Activated gamma-delta T cell treated with Interleukin-2 at 50 U/mL for 16 hours (primary cell): ENCODE data around the gene NOLC1.
A peak's percentile ranks its signal among the peaks of the same experiment; 100 is the strongest.

Experiments used
- DNase-seq: peaks from one replicate; pipeline ENCODE4 v3.0.0-alpha.2; 2020

Gene NOLC1

DNA sequence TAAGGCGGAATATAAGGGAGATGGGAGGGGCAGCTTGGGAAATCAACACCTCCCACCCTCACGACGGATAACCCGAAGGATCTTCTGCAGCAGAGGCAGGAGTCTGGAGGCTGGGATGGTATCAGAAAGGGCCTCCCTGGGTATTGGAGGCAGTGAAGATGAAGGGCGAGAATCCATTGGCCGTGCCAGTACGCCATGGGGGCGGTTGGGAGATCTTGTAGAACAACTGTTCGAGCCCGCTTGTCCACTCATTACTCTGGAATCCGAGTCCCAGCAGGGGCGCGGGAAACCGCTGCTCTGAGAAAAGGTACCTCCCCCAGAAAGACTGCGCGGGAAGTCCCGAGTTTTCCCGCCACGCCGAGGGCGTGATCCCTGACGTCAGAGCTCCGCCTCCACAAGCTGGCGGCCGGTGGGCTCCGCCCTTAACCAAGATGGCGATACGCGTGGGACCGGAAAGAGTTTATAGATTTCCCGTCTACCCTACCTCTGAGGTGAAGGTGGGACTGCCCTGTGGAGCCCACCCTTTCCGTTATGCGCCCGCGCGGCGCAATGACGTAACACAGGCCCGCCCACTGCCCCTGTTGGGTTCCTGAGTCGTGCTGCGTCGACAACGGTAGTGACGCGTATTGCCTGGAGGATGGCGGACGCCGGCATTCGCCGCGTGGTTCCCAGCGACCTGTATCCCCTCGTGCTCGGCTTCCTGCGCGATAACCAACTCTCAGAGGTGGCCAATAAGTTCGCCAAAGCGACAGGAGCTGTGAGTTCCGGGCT, at the start of gene NOLC1:
TSS of gene NOLC1 (plus strand) at position 616 of the 771 bp plus-strand sequence. CDS start at position 638, 22 bp downstream.
- peak; percentile 99 for DNase-seq

DNA sequence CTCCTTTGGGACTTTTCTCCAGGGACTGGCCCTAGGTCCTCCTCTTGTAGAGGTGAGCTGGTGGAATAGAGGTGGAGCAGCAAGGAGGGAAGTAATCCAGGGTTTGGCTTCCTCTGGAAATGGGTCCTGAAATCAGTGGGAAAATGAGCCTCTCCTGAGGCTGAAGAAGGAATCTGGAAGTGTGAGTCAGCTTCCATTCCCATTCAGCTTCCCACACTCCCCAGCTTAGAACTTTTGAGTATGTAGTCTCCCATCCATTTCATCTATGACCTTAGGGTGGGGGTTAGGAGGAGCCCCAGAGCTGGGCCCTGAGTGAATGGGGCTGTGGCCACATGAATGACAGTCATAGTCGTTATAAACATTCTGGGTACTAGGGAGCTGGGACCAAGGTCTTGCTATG, 49.8 kb upstream of the NOLC1 start:
- DNase-seq = no peak

DNA sequence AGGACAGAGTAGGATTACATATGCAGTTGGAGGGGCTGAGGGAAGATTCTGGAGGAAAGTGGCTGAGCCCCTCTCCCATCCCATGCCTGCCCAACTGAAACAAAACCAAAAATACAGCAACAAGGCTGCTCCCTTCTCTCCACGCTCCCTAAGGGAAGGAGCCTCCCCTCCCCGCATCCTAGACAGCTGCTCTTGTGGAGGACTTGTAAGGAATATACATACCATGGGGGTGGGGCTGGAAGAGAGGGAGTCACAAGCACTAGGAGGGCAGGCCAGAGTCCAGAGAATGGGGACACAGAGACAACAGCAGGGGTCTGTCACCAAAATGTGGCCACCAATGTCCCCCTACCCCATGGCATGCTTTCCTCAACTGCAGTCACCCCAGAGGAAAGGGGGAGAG, 45.2 kb upstream of the NOLC1 start:
- DNase-seq = no peak

DNA sequence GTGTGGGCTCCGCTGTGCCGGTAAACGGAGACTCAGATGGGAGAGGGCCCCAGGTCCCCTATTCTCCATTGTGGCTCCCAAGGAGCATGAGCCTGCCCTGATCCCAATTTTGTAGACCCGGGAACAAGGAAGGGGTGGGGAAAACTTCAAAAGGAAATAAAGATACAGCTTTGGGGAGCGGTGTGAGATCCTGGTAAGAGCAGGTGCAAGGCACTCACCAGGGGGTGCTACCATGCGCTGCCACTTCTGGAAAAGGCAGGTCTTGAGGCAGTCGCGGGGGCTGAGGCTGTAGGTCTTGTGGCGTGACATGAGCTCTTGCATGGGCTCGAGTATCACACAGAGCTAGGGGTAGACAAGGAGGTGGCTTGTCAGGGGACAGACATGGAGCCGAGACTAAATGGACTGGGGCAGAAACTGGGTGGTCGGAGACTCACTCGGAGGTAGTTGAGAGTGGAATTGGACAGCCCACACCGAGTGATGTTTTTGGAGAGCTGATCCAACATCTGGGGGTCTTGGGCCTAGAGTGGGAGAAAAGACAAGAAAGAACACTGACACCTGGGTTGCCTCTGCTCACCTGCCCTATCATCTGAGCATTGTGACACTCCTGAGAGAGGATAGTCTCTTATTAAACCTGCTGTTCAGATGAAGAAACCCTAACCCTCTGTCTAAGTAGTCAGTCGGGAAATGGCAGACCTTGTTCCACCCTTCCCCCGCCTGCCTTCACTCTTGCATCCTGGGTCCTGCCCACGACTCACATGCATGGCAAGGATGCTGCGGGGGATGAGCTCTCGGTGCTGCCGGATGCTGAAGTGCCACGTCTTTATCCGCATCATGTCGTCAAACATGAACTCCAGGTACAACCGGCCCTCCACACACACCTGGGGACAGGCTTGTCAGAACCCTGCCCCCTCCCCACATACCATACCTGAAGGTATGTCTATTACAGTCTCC, 42.7 kb upstream of the NOLC1 start:
- DNase-seq = no peak

DNA sequence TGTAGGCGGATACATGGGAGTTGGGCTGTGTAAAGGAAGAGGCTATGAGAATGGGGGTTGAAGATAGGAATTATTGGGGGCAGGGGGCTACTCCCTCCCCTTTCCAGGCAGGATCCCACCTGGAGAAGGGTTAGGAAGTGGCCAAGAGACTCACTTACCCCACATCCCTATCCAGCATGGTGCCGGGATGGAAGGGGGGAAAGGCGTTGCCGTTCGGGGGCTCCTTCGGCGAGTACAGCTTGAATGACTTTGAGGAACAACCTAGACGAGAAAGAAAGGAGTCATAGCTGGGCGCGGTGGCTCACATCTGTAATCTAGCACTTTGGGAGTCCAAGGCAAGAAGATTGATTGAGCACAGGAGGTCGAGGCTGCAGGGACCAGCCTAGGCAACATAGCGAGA, 40.9 kb upstream of the NOLC1 start:
- no peak for DNase-seq

DNA sequence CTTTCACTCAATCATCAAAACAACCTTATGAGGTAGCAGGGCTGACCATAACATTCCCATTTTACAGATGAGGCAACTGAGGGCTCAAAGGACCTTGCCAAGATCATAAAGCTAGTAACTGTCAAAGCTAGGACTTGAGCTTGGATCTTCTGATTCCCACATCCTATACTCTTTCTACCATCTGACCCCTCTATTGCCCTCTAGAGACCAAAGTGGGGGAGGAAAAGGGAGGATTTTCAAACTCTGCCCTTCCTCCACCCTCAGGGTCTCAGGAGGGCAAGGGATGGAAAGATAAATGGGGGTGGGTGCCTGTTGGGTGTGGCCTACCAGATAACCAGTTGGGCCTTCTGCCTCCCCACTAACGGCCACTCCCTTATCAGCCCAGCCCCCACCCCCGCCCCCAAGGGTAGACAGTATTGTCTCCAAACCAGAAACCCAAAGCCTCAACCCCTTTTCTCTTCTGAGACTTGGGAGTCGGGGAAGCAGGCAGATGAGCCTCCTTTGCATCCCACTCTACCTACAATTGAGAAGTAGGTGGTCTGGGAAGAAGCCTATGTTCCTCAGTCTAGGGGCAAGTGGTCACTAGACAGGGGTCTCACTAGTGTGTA, 39.9 kb upstream of the NOLC1 start:
- DNase-seq = no peak

DNA sequence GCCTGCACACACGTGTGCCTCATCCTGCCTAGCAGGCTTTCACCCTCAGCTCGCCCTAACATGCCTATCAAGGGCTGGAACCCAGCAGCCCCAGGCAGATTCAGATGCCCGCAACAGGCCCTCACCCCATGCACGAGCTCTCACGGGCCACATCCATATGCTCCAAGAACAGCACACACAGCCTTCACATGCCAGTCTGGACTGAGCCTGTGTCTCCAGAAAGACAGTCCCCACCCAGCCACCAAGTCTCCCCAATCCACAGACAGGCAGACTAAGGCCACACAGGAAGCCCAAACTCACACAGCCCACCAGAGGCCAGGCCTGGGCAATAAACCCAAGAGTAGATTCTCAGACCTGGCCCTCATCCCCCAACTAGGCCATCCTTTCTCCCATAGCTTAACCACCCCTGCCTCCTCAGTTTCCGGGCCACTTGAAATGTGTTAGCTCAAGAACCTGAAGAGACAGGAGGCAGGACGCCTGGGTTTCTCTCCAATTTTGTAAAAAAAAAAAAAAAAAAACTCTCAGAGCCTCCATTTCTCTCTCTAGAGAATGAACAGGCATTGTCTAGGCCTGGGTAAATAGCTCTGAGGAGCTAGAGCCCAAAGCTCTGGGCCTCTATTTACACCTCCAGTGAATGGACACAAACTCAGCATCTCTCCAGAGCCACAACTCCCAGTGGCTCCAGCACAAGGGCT, 38.8 kb upstream of the NOLC1 start:
- no peak for DNase-seq

DNA sequence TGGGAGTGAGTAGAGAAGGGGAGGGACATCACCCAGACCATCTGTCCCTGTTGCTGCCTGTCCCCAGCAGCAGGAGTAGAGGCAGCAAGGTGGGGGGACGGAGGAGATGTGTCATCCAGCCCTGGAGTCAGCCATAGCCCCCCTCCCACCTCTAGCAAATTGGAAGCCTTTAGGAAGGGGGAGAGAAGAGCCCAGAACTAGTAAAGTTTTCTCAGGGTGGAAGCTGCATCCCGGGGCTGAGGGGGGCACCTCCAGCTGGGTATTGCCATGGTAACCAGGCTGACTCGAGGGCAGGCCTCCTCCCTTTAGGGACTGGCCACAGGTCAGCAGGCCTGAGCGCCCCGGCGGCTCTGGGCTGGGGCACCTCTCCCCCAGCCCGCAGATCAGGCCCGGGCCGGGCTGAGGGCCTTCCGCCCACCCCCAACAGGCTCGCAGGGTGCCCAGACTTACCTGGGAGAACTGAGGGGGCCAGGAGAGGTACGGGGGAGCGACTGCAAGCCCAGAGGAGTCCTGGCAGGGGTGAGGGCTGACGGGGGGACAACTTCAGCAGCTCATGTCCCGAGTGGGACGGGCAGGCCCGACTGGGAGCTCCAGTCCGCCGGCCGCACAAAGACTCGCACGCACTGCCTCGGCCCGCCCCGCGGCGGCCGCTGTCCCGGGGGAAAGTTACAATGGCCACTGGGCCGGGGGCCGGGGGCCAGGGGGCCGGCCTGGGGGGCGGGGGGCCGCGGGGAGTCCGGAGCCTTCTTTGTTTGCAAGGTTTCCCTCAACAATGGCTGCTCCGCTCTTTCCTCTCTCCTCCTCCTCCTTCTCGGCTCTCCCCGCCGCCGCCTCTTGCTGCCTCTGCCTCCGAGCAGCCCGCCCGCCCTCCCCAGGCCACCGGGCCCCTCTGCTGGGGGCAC, 38.0 kb upstream of the NOLC1 start:
- no peak for DNase-seq

DNA sequence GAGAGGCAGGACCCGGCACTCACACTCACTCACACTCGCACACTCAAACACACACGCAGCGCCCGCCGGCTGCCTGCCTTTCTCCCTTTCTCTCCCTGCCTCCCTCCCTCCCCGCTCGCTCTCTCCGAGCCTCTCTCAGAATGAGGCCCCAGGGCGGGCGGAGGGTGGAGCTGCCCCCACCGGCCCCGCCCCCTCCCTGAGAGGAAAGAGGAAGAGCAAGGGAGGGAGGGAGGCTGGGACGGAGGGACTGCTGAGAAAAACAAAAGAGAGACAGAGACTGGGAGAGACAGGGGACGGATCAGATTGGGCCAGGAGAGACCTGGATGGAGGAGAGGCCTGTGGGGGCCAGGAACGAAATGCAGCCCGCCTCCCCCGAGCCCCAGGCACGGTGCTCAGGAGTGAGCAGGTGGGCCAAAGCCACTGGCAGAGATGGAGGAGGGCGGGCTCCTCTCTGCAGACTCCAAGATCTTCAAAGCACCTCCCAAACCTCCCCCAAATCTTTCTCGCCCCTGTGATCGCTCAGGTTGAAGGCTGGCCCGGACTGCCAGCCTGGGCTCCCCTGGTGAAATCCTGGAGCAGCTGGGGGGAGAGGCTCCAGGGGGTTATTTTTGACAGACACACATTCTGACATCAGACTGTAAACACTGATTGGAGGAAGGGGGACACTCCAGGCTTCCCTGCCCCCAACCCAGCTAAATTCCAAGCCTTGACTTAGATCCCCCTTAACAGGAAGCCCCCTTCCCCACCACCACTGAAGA, 37.1 kb upstream of the NOLC1 start:
- DNase-seq = peak; percentile 82

DNA sequence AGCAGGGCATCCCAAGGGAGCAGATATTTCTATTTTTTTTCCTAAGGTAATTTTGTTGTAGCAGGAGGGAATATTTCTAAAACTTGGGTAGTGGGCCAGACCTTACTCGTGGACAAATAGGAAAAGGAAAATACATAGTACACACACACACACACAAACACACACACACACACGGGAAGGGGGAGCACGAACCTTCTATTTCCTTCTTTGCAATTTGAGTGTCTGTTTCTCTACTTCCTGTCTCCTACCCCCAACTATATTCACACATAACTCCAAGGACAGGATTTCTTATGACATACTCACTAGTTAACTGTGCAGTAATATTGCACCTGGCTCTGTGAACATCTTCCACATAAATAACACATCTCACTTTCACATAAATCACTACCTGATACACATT, 36.4 kb upstream of the NOLC1 start:
- DNase-seq = no peak

DNA sequence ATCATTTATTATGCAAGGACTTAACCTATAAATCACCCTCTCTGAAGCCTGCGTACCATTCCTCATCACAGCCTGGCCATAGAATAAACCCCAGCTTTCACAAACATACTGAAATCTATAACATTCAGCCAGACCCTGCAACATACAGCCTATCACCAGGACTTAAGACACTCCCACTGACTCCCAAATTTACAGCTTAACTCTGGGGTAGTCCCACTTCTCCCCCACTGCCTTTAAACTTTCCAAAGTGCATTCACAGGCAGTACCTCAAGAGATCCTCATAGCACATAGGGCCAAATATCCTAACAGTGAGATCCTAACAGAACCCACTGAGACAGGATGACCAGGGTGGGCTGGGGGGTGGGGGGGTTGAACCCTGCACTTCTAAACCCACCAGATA, 35.5 kb upstream of the NOLC1 start:
- no peak for DNase-seq

DNA sequence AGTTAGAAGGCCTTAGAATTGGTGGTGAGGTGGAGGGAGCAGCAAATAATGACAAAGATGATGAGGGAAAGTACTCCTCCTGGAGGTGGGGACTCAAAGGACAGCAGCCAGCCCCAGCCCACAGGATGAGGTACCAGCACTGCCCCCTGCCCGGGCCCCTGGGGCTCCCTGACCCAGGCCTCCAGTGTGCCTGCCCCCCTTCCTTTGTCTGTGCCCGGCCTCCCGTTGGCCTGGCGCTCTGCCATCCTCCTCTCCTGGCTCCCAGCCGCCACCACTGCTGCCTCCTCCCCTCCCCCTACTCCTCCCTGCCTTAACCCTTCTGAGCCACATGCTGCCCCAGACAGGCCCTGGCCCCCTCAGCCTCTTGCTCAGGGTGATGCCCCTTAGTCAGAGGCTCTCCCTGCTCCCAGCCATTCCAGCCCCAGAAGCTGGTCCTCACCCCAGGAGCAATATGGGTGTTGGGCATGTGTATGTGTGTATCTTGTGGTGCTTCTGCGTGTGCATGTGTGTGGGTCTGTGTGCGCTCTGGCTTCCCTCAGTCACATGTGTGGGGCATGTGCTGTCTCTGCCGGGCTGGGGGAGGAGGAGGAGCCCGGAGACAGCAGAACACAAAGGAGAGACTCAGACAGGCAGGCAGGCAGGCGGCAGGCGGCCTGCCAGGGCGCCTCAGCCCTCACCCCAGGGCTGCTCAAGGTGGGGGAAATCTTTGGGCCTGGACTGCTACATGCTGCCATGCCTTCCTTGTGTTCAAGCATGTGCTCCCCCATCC, 34.6 kb upstream of the NOLC1 start:
- DNase-seq = peak; percentile 47

DNA sequence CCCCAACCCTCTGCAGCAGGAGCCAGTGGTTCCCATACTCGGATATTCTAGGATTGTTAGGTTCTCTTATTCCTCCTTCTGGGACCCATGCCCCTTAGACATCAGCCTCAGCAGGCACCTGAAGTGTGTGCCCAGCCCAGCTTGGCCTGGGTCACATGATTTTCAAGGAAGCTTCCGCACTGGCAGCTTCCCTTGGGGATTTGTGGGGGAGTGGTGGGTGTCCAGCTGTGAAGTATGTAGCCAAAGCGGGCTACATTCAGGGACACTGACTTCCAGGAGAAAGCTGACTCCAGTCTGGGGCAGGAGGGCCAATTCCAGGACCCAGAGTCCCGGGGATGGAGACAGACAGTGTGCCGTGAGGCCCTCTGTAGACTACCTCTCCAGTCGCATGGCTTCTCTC, 33.3 kb upstream of the NOLC1 start:
- no peak for DNase-seq

DNA sequence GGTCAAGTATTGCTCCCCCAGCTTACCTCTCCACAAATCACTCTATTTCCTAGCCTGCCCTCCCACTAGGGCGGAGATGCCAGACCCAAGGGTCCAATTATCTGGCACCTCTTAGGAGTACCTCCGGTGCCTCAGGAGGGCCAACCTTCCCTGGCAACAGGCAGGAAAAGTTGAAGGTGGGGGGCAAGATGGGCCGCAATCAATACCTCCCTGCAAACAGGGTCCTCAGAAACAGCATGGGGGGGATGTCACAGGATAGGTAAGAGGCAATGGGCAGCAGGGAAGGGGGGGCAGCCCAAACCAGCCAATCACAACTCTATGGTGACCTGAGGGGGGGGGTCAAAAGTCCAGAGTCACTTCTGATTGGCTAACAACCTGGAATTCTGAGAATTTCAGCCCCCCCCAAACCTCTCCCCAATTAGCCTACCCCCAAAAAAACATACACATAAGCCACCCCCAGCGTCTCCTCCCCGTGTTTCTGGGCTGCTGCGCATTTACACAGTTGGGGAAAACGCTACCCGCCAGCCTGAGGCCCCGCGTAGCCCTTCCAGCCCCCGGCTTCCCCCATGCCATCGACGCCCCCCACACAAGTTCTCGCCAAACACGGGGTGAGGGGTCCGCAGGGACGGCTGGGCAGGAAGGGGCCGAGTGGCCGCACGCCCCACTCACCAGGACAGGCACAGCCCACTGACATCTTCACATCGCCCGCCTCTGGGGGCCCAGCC, 32.6 kb upstream of the NOLC1 start:
- peak; percentile 46 for DNase-seq

DNA sequence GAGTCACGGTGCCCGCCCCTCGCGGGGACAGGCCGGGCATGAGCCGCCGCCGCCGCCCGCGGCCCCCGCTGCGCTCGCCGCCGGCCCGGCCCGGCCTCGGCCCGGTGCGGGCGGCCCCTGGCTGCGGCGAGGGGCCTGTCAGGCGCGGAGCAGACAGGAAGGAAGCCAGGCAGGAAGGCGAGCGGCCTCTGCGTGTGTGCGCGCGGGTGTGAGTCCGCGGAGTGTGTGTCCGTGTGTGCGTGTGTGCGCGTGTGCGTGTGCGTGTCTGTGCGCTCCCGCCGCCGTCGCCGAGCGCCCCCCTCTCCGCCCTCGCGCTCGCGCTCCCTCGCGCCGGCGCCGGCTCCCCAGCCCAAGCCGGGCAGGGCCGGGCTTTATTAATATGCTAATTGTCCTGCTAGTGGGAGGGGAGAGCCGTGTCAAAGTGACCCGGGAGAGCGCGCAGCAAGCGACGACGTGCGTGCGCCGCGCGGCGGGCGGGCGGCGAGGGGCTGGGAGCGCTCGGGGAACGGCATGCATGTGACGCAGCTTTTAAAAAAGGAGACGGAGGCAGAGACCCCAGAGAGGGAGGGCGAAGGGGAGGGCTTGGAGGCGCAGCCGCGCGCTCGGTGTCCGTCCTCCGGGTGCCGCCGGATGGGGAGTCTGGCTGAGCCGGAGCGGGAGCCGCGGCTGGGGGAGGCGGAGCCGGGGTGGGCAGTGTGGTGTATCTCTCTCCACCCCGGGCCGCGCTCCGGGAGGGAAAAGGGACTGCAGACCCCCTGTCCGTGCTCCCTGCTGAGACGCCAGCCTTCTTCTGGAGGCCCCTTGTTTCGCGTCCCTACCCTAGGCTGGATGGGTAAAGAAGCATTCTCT, 31.8 kb upstream of the NOLC1 start, which contains the start of gene LDB1:
TSS of gene LDB1 (minus strand) at position 227 of the 849 bp plus-strand sequence. CDS start 258 bp downstream, outside the sequence.
- DNase-seq = peak; percentile 64

DNA sequence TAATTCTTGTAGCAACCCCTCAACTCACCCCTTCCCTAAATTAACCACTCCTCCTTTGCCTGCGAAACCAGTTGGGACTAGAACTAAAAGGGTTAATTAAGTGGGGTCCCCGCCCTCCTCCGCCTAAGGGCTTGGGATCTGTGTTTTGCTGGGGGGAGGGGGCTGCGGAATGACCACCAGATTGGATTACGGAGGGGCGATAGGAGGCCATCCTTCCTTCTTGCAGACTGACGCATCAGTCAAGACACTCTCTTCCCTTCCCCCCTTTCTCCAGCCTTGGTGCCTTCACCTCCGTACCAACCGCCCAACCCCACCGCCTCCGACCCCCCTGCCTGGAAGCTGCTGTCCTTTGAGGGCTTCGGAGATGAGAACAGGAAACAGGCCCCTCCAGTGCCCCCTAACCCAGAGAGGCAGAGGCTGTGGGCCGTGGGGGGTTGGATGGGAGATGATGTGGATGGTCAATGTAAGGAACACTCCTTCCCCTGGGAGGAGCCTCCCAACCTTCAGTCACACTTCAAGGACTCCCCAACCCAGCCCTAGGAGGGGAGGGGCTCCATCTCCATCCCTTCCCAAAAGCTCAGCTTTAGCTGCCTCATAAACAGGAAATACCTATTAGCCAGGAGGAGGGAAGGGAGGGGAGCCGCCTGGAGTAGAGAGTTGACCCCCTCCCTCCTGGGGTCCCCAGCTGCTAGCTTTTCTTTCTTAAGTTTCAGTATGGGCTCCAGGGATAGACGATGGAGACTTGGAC, 31.0 kb upstream of the NOLC1 start:
- DNase-seq = no peak

DNA sequence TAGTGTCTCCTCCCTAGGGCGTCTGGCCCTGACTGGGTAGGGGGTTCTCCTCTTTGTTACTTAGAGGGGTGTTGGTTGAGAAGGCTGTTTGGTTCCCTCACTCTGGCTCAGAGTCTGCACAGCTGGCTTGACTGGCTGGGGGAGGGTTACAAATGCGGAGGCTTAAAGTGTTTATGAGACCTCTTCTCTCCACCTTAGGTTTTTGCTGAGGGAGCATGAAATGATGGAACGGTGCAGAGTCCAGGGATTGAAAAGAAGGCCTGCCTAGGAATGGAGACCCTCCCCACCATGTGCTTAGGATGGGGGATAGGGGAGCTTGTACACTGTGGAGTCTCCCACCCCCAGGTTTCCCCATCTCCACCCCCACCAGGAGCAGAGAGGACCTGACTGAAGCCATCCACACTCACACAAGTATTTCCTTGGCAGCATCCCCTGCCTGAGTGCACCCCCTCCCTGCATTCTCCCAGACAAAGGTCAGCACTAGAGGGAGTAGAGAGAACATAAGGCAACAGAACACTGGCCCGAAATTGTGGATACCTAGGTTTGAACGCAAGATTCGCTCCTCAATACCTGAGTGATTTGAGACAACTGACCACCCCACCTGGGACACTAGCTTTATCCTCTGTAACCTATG, 30.3 kb upstream of the NOLC1 start:
- no peak for DNase-seq
